SH-SY5Y (cell line): Measurements from ENCODE around the gene TEX14.

Experiments
- GATA2 ChIP-seq: IDR thresholded peaks from 2 replicates; pipeline ENCODE4 v1.6.1; 2011; ENCODE audit warnings: mild to moderate bottlenecking, low read depth, low read length
- GATA3 ChIP-seq: IDR thresholded peaks from 2 replicates; pipeline ENCODE4 v1.6.1; 2011; ENCODE audit warnings: low read depth, mild to moderate bottlenecking, low read length, moderate library complexity

DNA sequence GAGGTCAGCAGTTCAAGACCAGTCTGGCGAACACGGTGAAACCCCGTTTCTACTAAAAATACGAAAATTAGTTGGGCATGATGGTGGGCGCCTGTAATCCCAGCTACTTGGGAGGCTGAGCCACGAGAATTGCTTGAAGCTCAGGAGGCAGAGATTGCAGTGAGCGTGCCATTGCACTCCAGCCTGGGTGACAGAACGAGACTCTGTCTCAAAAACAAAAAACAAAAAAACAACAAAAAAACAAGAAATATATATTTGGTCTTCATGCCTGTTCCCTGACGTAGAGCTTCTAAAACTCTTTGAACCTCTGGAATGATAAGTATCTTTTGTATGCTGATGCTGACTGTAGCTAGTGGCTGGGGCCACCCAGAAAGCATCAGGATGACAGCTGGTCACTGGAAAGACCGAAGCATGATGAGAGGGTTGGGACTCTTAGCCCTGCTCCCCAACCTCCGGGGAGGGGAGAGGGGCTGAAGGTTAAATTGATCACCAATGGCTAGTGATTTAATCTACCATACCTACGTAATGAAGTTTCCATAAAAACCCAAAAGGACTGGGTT, 54.8 kb downstream of the TEX14 start:
- TF ChIP-seq GATA2 (no peak), GATA3 (no peak)
